GM03348 (cell line): ENCODE data around the gene TSPAN4.

Experiments used
- DNase-seq: peaks from one replicate; pipeline ENCODE4 v3.0.0; 2012; ENCODE audit warnings: low spot score

TSPAN4 gene

DNA sequence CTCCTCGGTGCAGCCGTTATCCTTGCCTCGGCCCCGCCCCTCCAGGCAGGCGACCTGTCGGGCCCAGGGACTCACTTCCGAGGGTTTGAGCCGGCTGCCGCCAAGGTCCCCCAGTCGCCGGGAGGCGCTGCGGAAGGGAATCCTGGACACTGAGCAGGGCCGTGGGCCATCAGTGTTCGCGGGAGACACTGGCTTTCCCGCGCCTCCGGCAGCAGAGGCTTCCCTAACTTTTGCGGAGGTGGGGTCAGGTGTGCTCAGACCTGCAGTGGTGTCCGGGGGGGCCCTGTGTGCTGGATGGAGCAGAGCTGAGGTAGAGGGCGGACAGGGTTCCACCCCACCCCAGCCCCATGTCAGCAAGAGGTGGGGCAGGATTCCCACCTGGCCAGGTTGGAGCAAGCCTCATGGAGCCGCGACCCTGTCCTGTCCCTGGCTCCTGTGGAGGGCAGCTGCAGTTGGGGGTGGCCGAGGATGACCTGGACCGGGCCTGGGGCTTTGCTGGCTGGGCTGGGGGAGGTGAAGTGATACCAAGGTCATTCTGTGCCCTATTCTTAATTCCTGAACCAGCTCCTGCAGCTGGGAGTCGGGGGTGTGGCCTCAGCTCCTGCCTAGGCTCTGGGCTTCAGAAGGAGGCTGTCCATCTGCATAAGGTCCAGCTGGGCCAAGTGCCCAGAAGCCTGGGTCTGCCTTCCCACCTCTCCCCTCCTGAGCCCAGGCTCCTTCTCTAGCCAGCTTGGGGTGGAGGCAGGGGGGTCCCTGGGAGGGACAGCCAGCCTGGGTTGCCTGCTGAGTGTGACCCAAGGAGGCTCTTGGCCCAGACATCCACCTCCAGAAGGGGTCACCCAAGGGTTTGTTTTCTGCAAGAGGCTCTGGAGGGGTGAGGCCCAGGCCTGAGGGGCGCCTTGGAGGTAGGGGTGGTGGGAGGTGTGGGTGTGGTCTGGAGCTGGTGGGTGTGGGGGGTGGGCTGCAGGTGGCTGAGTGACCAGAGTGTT is 8.4 kb downstream of the TSPAN4 start:
- no peak for DNase-seq

- DNase-seq = no peak
Observed at GRCh38 chr11:852762-853161, 10.1 kb downstream of the TSPAN4 start.

DNA sequence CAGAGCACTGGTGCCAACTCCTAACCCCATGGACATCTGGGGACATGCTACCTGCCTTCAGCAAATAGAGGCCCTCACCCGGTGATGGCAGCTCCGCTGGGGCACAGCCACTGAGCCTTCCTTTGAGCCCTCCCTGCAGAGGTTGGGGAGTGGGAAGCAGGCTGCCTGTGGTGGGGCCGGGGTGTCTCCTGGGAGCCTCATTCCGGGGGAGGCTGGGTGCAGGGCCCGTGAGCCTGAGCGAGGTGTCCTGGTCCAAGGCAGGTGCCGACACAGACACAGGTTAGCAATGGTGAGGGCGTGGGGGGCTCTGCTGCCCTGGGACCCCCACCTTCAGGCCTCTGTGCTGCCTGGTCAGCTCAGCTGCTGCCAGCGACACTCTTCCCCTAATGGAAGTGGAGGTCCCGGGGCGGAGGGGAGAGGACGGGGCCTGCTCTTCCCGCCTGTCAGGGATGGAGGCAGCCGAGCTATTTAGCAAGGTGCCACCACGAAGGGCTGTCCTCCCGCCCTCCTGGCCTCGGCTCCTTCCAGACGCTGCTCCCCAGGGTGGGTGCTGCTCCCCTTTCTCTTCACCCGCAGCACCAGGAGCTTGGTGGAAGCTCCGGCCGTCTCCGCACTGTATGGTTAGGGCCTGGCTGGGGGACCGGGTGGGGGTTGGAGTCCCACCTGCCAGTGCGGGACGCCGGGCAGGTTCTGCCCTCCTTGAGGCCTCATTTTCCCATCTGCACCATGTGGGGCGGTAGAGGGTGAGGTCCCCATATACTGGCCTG is 11.2 kb downstream of the TSPAN4 start:
- DNase-seq = no peak

DNA sequence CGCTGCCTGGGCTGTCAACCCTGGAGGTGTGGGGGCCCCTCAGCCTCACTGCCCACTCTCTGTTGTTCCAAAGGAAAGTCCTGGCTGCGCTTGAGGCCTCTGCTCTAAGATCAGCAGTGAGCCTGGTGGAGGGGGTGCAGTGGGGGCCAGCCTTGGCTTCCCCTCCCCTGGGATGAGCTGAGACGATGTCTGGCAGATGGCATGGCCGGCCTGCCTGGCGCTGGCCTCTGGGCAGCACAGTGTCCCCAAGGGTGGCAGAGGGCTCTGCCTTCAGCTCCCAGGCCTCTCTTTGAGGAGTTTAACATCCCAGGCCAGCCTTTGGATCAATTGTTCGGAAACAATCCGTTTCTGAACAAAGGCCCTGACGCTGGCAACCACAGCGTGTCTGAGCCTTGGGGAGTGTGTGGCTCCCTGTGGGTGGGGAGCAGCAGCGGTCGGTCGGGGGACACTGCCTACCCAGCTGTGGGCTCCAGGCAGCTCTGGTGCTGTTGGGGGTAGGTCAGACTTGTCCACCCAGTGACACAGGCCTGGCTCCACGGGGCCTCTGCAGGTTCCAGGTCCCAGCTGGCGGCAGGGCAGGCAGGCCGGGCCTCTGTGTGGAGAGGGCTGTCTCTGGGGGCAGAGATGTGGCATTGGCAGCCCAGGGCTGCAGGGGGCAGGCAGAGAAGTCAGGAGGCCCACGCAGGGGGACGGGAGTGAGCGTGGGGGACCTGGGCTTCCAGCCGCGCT is 12.1 kb downstream of the TSPAN4 start:
- DNase-seq = no peak

GRCh38 chr11:855330-855674 is 12.7 kb downstream of the TSPAN4 start:
- DNase-seq = no peak

DNA sequence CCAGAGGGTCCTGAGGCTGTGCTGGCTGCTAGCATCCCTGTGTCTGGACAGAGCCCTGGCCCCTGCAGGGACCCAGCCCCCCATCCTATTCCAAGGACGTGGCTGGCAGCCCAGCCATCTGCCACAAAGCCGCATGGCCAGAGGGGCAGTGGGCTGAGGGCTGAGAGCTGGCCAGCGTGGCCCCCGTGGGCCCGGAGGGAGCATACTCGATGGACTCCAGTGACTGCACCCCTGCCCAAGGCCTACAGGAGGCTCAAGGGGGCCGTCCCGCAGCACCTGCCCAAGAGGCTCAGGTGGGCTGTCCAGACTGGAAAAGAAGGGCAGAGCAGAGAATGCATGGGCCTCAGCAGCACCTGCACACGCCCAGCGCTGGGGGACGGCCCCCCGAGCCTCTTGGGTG is 13.1 kb downstream of the TSPAN4 start:
- DNase-seq = no peak

GRCh38 chr11:856397-856796 is 13.7 kb downstream of the TSPAN4 start:
- DNase-seq = no peak

- DNase-seq = no peak
Observed at GRCh38 chr11:858053-858761, 15.6 kb downstream of the TSPAN4 start.

DNA sequence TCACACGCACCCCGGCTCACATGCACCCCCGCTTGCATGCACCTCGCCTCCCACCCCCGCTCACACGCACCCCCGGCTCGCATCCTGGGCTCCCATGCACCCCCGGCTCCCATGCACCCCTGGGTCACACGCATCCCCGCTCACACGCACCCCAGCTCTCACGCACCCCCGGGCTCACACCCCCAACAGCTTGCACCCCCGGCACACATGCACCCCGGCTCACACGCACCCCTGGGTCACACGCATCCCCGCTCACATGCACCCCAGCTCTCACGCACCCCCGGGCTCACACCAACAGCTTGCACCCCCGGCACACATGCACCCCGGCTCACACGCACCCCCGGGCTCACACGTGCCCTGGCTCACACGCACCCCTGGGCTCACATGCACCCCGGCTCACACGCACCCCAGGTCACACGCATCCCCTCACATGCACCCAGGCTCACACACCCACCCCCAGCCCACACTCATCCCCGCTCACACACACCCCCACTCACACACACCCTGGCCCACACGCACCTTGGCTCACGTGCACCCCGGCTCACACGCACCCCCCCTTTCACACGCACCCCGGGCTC is 16.2 kb downstream of the TSPAN4 start:
- no peak for DNase-seq

- DNase-seq = peak; percentile 91
Observed at GRCh38 chr11:859394-860131, 16.9 kb downstream of the TSPAN4 start.

- DNase-seq = no peak
Observed at GRCh38 chr11:860234-861104, 17.8 kb downstream of the TSPAN4 start.

DNA sequence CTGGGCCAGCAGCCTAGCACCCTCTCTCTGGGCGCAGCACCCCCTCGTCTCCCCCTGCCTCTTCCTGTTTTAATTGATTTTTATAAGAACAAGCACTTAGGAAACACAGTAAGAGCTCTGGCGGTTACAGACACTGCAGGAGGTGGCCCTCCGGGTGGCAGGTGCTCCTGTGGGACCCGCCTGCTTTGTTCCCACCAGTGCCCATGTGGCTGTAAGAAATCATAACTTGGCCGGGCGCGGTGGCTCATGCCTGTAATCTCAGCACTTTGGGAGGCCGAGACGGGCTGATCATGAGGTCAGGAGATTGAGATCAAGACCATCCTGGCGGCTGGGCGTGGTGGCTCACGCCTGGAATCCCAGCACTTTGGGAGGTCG is 18.4 kb downstream of the TSPAN4 start:
- no peak for DNase-seq

- no peak for DNase-seq
Observed at GRCh38 chr11:862081-862661, 19.5 kb downstream of the TSPAN4 start.

DNA sequence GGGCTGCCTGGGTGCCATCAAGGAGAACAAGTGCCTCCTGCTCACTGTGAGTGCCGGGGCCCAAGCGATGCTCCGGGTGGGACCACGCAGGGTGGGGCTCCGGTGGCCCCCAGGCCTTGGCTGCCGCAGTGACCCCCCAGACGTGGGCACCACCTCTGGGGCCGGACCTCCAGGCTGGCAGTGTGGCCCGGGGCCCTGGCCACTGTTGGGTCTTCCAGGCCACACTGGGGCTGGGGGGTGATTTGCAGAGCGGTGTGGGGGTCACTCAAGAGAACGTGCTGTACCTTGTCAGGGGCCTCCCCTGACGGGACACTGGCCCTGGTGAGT is 20.0 kb downstream of the TSPAN4 start:
- DNase-seq = no peak

GRCh38 chr11:863023-863909 is 20.6 kb downstream of the TSPAN4 start:
- DNase-seq = no peak

DNA sequence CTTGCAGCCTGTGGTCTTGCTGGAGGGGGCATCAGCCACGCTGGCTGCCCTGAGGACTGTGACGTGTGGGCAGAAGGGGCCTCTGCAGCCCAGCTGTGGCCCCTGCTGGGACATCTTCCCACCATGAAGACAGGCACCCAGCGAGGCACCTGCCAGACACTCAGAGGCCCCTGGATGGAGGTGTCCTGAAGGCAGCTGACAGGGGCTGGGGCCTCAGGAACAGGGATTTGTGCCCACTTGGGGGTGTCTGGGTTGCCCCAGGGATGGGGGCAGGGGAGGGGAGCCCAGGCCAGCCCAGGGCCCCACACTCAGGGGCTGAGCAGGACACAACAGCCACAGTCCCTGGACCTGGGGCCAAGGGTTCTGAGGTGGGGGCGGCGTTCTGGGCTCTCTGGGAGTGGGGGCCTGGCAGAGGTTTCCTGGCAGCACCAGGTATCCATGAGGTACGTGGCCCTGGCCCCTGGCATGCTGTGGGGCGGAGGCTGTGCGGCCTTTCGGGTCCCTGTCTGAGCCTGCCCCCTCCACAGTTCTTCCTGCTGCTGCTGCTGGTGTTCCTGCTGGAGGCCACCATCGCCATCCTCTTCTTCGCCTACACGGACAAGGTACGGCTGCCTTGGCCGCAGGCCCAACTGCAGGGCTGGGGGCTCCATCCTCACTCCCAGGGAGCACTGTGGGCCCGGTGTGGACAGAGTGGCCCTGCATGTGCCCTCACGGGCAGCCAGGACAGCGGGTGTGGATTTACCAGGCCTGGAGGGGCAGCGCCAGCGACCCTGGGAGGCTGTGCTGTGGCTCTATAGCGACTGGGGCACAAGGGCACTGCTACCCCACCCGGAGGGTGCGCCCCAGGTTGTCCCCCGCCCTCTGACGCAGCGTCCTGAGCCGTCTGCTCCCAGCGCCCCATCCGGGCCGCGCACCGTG is 21.5 kb downstream of the TSPAN4 start:
- DNase-seq = no peak

DNA sequence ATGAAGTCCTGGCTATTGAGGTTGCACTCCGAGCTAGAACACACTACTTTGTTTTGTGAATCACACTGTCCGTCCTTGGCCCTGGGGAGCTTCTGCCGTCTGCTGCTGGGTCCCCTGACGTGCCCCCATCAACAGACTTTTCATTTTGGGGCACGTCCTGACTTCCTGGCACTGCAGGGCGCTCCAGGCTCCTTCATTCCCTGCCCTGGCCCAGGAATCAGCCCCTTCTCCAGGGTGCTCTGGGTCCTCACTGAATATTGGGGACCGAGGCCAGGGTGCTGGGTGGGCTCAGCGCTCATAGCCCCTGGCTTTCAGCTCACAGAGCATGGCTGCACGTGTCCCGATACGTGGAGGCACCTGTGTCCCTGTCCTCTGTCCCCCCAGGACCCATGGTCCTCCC is 22.2 kb downstream of the TSPAN4 start:
- no peak for DNase-seq
